Ishikawa (cell line): ENCODE results near the gene EML3.

ENCODE experiments used
- EGR1 ChIP-seq: IDR thresholded peaks from 2 replicates; pipeline ENCODE4 v1.6.1; 2012
- EP300 ChIP-seq: IDR thresholded peaks from 2 replicates; pipeline ENCODE4 v1.6.1; 2012; ENCODE audit warnings: borderline replicate concordance
- FOXM1 ChIP-seq: IDR thresholded peaks from 2 replicates; pipeline ENCODE4 v1.6.1; 2012; ENCODE audit warnings: low read depth, borderline replicate concordance
- TAF1 ChIP-seq: IDR thresholded peaks from 2 replicates; pipeline ENCODE4 v1.6.1; 2012; ENCODE audit warnings: low read depth, mild to moderate bottlenecking

GRCh38 chr11:62600367-62601121 lies 12.0 kb downstream of the EML3 start:
- TF ChIP-seq EP300 (no peak), TAF1 (no peak), EGR1 (no peak), FOXM1 (no peak)
